GM18907 (cell line): Measurements from ENCODE around the gene SQOR.

Experiments
- ATAC-seq: cut with Tn5 transposase; IDR thresholded peaks from one replicate; pipeline ENCODE4 v1.9.1; 2021; ENCODE audit warnings: mild to moderate bottlenecking, moderate library complexity; ENCODE audit not compliant: unreplicated experiment

The SQOR gene

GRCh38 chr15:45657764-45658545 lies 23.1 kb downstream of the SQOR start:
- ATAC-seq: no peak

GRCh38 chr15:45660231-45660979 lies 25.6 kb downstream of the SQOR start:
- no peak for ATAC-seq

GRCh38 chr15:45662375-45662774 lies 27.5 kb downstream of the SQOR start:
- ATAC-seq: no peak

- no peak for ATAC-seq
Observed at GRCh38 chr15:45664451-45664850, 29.6 kb downstream of the SQOR start.

GRCh38 chr15:45665261-45665660 lies 30.4 kb downstream of the SQOR start:
- ATAC-seq: no peak

DNA sequence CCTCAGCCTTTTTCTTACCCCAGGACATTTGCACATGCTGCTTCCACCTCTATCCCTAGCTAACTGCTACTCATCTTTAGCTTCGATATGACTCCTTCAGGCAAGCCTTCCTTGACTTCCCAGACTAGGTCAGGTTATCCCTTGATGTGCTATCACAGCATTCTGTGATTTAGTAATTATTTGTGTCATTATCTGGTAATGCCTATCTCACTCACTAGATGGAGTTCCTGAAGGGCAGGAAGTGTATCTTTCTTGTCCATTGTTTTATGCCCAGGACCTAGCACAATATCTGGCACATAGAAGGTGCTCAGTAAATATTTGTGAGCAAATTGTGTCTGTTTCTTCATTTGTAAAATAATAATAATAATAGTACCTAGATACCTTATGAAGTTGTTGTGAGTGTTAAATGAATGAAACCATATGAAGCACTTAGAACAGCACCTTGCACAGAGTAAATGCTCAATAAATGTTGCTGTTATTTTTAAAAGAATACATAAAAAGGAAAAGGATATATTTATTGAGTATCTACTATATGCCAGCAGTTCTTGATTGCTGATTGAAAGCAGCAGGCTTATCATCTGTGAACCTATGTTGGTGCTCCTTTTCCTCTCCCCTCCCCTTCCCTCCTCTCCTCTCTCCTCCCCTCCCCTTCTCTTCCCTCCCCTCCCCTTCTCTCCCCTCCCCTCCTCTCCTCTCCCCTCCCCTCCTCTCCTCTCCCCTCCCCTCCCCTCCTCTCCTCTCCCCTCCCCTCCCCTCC lies 31.5 kb downstream of the SQOR start:
- ATAC-seq: no peak

- ATAC-seq: no peak
Observed at GRCh38 chr15:45667002-45667401, 32.2 kb downstream of the SQOR start.

DNA sequence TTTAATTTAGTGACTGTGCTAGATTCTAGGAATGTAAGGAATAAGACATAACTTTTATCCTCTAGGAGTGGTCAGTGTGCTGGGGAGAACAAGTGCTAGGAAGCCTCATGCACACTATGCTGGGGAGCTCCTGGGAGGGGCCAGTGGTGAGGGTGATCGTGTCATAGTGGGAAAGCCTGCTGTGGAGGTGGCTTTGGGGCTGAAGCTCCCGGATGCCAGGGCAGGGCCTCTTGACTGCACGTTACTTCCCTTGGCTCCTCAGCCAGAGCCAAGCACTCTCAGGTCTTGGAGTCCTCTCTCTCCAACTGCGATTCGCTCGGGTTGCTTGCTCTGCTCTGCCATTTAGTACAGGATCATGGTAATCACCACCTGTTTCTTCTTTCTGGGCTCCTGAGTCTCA lies 33.6 kb downstream of the SQOR start:
- no peak for ATAC-seq

DNA sequence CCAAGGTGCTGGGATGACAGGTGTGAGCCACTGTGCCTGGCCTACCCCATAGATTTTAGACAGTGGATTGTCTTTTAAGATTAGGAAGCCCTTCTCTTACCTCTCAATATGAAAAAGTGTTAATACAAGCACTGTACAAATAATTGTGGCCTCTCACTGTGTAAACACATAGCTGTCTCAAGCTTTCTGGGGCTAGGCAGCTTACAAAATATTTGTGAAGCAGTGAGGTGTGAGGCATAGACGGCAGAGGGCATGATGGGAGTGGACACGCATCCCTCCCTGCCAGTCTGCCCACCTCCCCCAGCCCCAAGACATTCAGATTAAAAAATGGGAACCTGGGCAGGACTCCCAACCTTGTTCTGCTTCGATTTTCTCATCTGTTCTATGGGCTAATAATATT lies 34.6 kb downstream of the SQOR start:
- ATAC-seq: no peak

GRCh38 chr15:45670091-45670490 lies 35.3 kb downstream of the SQOR start:
- no peak for ATAC-seq

DNA sequence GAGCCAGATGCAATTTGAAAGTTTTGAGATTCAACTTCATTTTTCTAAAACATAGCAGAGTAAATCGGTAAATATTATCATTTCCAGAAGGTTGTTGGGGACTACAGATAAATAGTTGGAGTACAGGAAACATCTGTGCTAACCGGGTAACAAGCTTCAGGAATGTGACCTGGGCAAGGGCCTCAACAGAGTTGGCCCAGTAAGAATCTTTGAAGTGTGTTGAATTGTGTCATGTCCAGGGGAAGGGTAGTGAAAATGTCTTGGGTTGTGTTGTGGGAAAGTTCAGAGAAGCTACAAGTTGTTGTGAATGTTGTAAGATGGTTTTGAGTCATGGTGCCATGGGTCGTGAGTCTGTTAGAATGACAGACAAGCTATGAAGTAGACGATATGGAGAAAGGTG lies 35.7 kb downstream of the SQOR start:
- no peak for ATAC-seq

DNA sequence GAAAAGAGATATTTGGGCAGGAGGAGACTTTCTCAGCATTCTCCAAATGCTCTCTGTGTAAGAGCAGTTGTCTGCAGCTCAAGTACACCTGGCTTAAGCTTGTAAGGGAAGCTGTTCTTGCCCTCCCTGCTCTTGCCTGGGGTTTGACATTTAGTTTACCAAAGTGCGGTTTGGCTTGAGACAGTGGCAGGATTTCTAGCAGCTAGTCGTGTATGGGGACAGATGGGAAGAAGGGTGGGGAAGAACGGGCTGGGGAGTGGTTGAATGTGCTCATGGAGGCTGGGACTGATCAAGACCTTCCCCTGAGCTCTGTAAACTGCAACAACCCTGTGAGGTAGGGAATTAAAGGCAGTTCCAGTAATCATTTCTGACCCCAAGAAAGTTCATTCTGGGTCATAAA lies 39.8 kb downstream of the SQOR start:
- no peak for ATAC-seq

GRCh38 chr15:45677797-45678196 lies 43.0 kb downstream of the SQOR start:
- ATAC-seq: no peak

DNA sequence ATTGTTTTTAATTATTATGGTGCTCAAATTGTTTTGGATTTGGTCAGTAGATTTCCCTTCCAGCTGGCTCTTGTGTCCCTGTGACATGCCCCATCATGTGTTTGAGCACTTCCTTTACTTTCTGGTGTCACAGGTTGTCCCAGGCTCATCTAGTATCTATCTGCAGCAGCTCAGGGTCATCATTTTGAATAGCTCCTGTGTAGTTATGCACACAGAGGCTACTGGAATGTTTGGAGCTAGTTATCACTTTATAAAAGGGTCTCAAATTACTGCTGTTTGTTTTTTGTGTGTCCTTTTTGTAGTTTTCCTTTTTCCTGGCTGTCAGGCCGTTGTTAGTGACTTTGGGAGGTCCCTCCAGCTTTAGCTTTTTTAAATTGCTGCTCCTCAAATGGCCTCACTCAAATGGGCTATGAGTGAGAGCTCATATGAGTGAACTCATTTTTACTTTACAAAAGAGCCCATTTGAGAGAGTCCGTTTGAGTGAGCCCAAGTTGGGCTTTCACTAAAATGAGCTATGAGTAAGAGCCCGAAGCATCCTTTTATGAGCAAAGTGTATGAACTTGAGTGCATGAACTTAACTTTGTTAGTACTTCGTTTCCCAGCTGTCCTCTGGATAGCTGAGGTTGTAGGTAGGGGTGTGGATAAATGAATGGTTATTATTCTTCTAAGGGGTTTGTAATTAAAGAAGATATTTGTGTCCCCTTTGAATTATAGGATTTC lies 43.8 kb downstream of the SQOR start:
- ATAC-seq: no peak

DNA sequence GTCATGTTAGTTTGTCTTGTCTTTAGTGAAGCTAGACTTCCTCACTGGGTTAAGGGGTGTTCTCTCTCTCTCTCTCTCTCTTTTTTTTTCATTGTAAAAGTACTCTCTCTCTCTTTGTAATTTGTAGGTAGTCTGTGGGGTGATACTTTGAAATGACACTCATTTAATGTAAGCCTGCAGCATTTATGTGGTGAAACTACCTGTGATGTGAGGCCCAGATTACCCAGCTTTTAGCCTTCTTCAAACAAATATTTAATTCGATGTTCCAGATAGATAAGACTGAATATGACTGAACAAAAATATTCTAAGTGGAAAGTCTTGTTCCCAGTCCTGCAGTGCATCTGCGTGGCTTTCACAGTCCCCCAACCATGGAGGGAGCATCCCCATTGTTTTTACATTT lies 49.7 kb downstream of the SQOR start:
- ATAC-seq: no peak

DNA sequence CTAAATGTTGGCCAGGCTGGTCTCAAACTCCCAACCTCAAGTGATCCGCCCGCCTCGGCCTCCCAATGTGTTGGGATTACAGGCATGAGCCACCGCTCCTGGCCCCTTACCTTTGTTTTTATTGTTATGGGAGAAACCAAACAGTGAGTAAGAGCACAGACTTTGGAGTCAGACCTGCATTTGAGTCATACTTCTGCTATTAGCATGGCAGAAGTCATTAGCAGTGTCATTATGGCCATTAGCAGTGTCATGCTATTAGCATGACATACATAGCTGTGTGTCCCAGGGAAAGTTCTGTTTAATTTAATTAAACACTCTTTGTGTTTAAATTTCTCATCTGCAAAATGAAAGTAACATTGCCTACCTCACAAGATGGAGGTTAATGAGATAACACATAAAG lies 54.8 kb downstream of the SQOR start:
- no peak for ATAC-seq

- ATAC-seq: no peak
Observed at GRCh38 chr15:45690581-45691260, 55.9 kb downstream of the SQOR start.

DNA sequence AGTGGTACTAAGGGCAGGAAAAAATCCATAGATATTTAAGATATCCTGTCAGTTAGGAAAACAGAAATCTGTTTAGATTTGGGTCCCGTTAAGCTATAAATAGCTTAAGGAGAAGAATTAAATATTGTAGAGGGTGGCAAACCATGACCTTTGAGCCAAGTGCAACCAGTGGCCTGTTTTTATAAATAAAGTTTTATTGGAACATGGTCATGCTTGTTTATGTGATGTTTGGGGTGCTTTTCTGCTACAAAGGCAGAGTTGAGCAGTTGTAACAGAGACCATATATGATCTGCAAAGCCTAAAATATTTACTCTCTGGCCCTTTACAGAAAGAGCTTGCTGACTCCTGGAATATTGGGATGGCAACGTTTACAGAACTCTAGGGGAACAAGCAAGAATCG lies 66.3 kb downstream of the SQOR start:
- no peak for ATAC-seq

DNA sequence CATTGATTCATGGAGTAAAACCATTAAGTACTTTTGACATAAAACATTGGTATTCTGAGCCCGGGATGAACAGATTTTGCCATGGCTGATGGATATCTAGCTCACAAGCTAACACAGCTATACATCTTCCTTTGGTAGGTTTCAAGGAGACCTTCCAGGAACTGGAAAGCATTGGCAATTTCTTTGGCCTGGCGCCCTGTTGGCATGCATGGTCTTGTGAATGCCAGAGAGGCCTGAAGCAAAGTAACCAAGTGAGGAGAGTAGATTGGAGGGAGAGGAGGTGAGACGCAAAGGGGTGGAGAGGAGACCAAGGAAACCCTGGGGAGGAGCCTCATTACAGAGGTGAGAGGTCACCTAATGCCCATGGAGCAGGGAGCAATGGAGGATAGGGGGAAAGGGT lies 67.2 kb downstream of the SQOR start:
- no peak for ATAC-seq

- ATAC-seq: no peak
Observed at GRCh38 chr15:45703670-45704328, 69.0 kb downstream of the SQOR start.
